ENCODE measurements around the gene ZC2HC1B.

- TF ChIP-seq SP1 (IDR thresholded peaks at IDR 0.05) = no peak
- TF ChIP-seq FOXM1 (IDR thresholded peaks at IDR 0.05; ENCODE audit: borderline replicate concordance) = no peak
- TF ChIP-seq TARDBP (IDR thresholded peaks at IDR 0.05) = no peak
- TF ChIP-seq HDGF (IDR thresholded peaks at IDR 0.05; ENCODE audit: borderline replicate concordance) = no peak
- TF ChIP-seq BHLHE40 (IDR thresholded peaks at IDR 0.05; ENCODE audit: borderline replicate concordance) = no peak
- no peak for TF ChIP-seq ARNT (IDR thresholded peaks at IDR 0.05)
- no peak for TF ChIP-seq SUZ12 (IDR thresholded peaks at IDR 0.05)
- no peak for TF ChIP-seq NFRKB (IDR thresholded peaks at IDR 0.05)
Measured at GRCh38 chr6:143952060-143952778, 87.9 kb downstream of the ZC2HC1B start.

All from HEK293T (cell line).